Cardiac septum (tissue), 1 donor: Measurements from ENCODE around the gene ZNF253. TPM values are rescaled to one million over a fixed set of nuclear protein-coding genes. Genes with fewer than 3 reads are reported as not detected.
"Not testable (repeated sequence)": the region's sequence is repeated elsewhere in the genome, so short reads cannot be mapped to it uniquely, and the experiment has no call there.

ENCODE experiments used
- DNase-seq: peaks from one replicate; pipeline ENCODE4 v3.0.0-alpha.2; 2020; ENCODE audit warnings: low spot score
- intact Hi-C: fragments of 100-400 bp; cut with DNase I; formaldehyde crosslinking; loops from one replicate; pipeline ENCODE4 v1.14.0; 2022
- long read RNA-seq: library from polyadenylated mRNA; unstranded; transcript quantifications from one replicate; pipeline ENCODE4 v2.0.0, GENCODE V29; 2021
- total RNA-seq: library from RNA; stranded (reverse); fragmentation: NEBNext Ultra II Directional; extraction: Animal tissue kit (Norgen Biotek cat#: 25700); gene quantifications from one replicate; pipeline ENCODE4 v1.2.1, GENCODE V29; 2021
- donor health status: DM: no; HTN: no; CAD: no.

ZNF253 gene
- 8.9 TPM for total RNA-seq
- long read RNA-seq, partial matches to known transcripts, result 1 of 7 reads
- long read RNA-seq, other reads (novel, unspliced or antisense), result 2 of 7 reads

GRCh38 chr19:19865750-19866610, at the start of gene ZNF253:
Gene ZNF253 (plus strand): TSS chr19:19865882. CDS start chr19:19865997, 115 bp downstream.
- intact Hi-C loops, result loop anchor here (2.0 to 5.0 kb wide), 3 partner anchors 35 to 89 kb away; partner anchors contain the start of genes ZNF506 and ZNF93
- peak; percentile 97 for DNase-seq

GRCh38 chr19:19816679-19817078, 49.0 kb upstream of the ZNF253 start:
- intact Hi-C loops, result no loop called here
- no peak for DNase-seq

GRCh38 chr19:19817357-19817756, 48.3 kb upstream of the ZNF253 start:
- no peak for DNase-seq
- intact Hi-C loops, result no loop called here

- intact Hi-C loops, result loop anchor here (5.0 kb wide), 3 partner anchors 44 to 159 kb away; partner anchors contain the start of genes ATP13A1 and ZNF253
- no peak for DNase-seq
Observed at GRCh38 chr19:19820774-19821320, 44.8 kb upstream of the ZNF253 start.

- intact Hi-C loops, result loop anchor here (5.0 kb wide), 3 partner anchors 44 to 159 kb away; partner anchors contain the start of genes ATP13A1 and ZNF253
Observed at GRCh38 chr19:19821366-19821951, 44.2 kb upstream of the ZNF253 start, which contains the start of gene ZNF506. Gene ZNF506 (minus strand): TSS chr19:19821750. CDS start chr19:19821603, 147 bp downstream.

GRCh38 chr19:19821976-19822375, 43.7 kb upstream of the ZNF253 start:
- not testable (repeated sequence) for DNase-seq
- intact Hi-C loops, result loop anchor here (5.0 kb wide), 3 partner anchors 45 to 160 kb away; partner anchors contain the start of genes ATP13A1 and ZNF253

More at GRCh38 chr19:19821366-19821951, 44.2 kb upstream of the ZNF253 start, which contains the start of gene ZNF506:
- peak; percentile 98 for DNase-seq

- DNase-seq, result no peak
- intact Hi-C loops, result loop anchor here (5.0 kb wide), 3 partner anchors 43 to 162 kb away; partner anchors contain the start of genes ATP13A1 and ZNF253
Observed at GRCh38 chr19:19823916-19824315, 41.8 kb upstream of the ZNF253 start.

GRCh38 chr19:19826875-19827274, 38.8 kb upstream of the ZNF253 start:
- no peak for DNase-seq
- intact Hi-C loops, result no loop called here

- intact Hi-C loops, result no loop called here
Observed at GRCh38 chr19:19835560-19836038, 30.1 kb upstream of the ZNF253 start.

GRCh38 chr19:19847781-19848180, 17.9 kb upstream of the ZNF253 start:
- intact Hi-C loops, result no loop called here
- DNase-seq, result no peak

More at GRCh38 chr19:19835560-19836038, 30.1 kb upstream of the ZNF253 start:
- no peak for DNase-seq

- intact Hi-C loops, result no loop called here
Observed at GRCh38 chr19:19849056-19849455, 16.6 kb upstream of the ZNF253 start.

GRCh38 chr19:19851740-19852139, 13.9 kb upstream of the ZNF253 start:
- DNase-seq, intact Hi-C loops: not testable (repeated sequence)

More at GRCh38 chr19:19849056-19849455, 16.6 kb upstream of the ZNF253 start:
- no peak for DNase-seq

- intact Hi-C loops, result no loop called here
- DNase-seq, result no peak
Observed at GRCh38 chr19:19858751-19859150, 6.9 kb upstream of the ZNF253 start.

- DNase-seq, result no peak
- intact Hi-C loops, result no loop called here
Observed at GRCh38 chr19:19860756-19861390, 4.8 kb upstream of the ZNF253 start.

- intact Hi-C loops, result loop anchor here (2.0 to 5.0 kb wide), 3 partner anchors 34 to 89 kb away; partner anchors contain the start of genes ZNF506 and ZNF93
- no peak for DNase-seq
Observed at GRCh38 chr19:19866611-19867248, 1.0 kb downstream of the ZNF253 start.

- DNase-seq, intact Hi-C loops: not testable (repeated sequence)
Observed at GRCh38 chr19:19870086-19870485, 4.4 kb downstream of the ZNF253 start.

- no peak for DNase-seq
- intact Hi-C loops, result no loop called here
Observed at GRCh38 chr19:19871932-19872331, 6.2 kb downstream of the ZNF253 start.

GRCh38 chr19:19873381-19873780, 7.7 kb downstream of the ZNF253 start:
- DNase-seq, result no peak
- intact Hi-C loops, result no loop called here
